ENCODE data around the gene VWA8.
"Not testable (repeated sequence)": the region's sequence is repeated elsewhere in the genome, so short reads cannot be mapped to it uniquely, and the experiment has no call there.

Gene VWA8

DNA sequence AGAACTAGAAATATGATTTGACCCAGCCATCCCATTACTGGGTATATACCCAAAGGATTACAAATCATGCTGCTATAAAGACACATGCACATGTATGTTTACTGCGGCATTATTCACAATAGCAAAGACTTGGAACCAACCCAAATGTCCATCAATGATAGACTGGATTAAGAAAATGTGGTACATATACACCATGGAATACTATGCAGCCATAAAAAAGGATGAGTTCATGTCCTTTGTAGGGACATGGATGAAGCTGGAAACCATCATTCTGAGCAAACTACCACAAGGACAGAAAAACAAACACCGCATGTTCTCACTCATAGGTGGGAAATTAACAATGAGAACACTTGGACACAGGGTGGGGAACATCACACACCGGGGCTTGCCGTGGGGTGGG, 38.0 kb downstream of the VWA8 start:
- DNase-seq (ENCODE audit: low read depth) = not testable (repeated sequence)

DNA sequence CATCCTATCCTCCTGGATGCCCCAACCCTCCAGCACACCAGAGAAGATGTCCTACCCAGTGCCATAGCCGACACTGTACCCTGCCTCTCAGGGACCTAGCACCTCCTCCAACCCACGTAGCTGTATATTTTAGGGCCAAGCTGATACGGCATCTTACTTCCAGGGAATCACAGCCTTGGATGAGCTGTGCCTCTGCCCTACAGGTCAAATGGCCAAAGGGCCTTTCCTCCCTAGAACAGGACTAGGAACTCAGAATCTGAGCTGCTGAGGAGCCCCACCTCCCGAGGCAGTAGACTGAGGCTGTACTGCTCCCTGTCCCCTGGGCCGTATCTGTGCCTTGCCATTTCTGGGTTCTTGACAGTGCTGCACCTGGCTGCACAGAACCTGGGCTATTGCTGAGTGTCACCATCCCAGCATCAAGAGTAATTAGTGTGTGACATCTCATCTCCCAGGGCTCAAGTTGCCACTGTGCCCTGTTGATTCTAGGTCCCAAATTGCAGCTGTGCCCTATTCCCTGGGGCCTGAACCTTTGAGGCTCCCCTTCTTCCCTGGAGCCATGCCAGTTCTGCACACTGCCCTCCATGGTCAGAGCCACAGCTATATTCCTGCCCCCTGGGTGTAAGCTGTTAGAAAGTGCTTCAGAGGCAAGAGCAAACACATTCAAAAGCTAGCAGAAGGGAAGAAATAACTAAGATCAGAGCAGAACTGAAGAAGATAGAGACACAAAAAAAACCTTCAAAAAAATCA, 41.0 kb downstream of the VWA8 start:
- DNase-seq (ENCODE audit: low read depth) = no peak

DNA sequence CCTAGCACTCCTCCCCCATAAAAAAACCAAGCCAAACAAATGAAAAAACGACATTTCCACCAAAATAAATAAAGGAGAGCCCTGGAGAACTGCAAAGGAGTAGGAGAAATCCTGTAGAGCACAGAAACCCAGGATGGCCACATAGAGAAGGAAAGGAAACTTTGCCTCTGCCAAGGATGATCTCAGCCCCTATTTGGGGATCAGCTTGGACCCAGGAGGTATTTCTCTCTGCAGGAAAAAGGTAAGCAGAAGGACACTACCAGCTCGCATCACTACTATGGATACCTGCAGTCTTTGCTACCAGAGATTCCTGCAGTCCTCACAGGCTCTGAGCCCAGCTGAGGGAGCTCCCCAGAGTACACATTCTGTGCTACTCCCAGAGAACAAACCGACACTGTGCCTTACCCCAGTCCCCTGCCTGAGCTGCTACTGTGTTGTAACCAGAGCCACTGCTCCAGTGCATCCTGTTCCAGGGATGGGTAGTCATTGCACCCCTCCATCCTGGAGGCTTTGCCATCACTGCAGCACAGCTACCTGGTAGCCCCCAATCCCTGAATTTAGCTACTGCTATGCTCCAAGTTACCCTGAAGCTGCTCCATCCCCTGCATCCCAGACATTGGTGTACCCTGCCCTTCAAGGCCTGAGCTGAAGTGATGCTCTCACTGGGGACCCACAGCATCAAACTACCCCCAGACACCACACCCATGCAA, 41.7 kb downstream of the VWA8 start:
- no peak for DNase-seq (ENCODE audit: low read depth)

DNA sequence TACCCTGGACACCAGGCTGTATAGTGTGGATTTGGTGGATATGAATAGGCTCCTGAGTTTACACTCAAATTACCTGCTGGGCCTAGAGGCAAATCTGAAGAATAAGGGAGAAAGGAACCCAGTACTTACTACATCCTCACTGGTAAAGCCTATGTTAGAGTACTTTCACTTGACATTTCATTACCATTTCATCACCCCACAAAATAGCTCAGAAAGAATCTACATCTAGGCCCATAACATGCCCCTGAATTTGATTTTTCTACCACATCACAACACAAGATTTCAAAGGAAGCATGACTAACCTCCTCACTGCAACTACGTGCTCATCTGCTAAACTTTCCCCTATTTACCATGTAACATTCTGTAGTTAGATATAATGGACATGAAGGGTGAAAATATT, 43.3 kb downstream of the VWA8 start:
- no peak for DNase-seq (ENCODE audit: low read depth)

DNA sequence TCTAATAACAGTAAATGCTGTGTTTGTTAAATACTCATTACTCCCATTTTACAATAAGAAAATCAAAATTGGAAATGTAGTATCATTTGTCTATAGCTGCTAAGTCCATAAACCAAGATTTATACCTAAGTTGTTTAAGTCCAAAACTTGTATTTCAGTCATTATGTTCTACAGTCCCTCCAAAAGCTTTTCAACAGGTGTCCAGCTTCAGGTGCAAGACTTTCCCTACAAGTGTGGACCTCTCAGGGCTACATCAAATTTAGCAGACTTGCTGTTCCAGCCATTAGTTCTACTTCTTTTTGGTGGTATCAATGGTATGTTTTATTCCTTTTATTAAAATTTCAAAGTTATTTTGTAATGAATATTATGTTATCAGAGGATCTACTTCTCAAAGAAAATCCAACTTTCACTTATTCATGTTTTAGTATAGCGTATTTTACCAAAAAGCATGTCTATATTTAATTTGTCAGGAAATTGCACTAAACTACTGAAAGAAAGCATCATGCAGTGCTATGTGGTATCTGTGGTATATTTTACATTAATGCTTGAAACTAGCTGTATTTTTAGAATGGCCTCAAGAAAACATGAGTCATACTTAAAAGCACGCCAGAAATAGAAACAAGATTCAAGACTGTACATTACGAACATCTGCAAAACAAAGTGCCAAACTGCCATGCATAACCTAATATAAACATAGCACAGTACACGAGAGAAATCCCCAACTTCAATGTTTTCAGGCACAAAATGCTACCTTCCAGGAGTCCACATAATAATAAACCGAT, 44.5 kb downstream of the VWA8 start:
- DNase-seq (ENCODE audit: low read depth) = no peak

DNA sequence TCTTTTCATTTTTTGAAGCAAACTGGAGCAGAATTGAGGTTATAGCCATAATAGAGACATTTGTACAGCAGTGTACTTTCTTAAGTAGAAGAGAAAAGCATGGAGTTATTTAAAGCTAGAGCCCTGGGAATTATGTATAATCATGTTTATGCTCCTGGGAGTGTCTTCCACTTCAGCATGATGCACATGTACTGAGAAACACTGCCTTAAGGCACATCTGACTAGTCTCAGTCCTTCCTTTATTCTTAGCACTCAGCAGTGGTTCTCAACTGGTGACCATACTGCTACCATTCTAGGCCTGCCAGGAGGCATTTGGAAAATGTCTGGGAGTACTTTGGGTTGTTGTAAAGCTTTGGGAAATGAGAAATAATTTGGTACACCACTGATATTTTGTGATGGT, 45.8 kb downstream of the VWA8 start:
- no peak for DNase-seq (ENCODE audit: low read depth)

DNA sequence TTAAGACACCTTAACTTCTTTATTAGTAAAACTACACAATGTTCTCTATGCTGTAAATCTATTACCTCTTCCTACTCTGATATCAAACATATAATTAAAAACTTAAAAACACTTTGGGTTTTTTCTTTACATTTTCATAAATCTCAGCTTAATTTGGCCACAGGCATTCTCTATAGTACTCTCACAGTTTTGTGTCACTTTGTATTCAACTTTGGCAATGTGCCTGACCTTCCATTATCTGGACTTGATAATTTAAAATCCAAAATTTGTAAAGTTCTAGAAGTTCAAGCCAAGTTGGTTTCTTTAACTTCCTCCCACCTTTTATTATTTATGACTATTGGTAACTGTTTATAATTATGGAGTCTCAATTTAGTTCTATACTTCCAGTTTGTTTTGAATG, 46.4 kb downstream of the VWA8 start:
- no peak for DNase-seq (ENCODE audit: low read depth)

DNA sequence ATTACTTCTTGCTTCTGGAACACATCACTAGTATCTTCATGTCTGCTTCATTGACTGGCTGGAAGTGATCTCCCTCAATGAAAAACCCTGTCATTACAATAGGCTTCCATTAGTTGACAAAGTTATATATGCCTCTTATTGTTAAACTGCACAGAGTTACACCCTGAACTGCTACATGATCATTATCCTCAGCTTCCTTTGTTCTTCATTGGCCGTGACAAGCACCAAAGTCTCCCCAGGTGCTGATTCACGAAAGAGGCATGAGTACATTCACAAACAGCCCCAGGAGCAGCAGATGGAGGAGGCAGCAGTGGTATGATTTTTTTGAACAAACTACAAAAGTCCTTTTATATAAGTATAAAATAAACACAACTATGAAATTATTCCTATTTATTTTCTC, 51.4 kb downstream of the VWA8 start:
- DNase-seq (ENCODE audit: low read depth) = no peak

DNA sequence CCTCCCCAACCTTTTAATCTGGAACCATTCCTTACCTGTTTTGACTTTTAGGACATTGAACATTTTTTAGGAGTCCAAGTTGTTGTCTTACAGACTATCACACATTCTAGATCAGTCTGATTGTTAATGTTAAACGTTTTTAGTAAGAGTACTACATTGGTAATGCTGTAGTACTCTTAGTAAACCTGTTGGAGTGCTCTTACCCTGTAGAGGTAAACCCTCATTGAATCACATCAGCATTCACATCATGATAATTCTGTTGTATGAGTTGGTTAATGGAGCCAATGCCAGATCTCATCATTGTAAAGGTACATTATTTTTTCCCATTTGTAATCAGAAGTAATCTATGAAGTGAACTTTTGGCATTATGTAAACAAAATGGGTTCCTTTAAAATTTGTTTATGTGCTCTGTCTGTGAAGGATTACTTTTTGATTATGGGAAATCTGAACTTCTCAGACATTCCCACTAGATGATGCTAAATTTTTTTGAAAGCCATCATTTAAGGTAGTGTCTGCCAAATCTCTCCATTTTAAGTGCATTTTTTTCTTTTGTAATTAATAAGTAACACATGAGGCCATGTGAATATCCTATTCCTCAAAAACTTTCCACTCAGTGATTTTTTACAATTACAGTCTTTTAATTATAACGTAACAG, 55.2 kb downstream of the VWA8 start:
- no peak for DNase-seq (ENCODE audit: low read depth)

DNA sequence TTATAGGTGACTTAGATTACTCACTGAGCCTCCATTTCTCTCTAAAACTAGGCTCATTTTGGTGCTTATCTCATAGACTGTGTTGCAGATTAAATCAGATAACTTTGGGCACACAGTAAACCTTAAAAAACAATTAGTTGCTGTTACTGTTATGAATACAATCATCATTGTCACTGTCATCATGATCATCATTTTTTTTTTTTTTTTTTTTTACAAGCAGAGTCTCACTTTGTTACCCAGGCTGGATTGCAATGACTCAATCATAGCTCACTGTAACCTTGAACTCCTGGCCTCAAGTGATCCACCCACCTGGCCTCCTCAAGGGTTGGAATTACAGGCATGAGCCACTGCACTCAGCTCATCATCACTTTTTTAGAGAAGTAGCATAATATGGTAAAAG, 60.0 kb downstream of the VWA8 start:
- DNase-seq (ENCODE audit: low read depth) = no peak

DNA sequence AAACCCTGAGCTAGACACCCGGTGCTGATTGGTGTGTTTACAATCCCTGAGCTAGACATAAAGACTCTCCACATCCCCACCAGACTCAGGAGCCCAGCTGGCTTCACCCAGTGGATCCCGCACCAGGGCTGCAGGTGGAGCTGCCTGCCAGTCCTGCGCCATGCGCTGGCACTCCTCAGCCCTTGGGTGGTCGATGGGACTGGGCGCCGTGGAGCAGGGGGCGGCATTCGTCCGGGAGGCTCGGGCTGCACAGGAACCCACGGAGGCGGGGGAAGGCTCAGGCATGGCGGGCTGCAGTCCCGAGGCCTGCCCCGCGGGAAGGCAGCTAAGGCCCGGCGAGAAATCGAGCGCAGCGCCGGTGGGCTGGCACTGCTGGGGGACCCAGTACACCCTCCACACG, 62.5 kb downstream of the VWA8 start:
- DNase-seq (ENCODE audit: low read depth) = not testable (repeated sequence)

DNA sequence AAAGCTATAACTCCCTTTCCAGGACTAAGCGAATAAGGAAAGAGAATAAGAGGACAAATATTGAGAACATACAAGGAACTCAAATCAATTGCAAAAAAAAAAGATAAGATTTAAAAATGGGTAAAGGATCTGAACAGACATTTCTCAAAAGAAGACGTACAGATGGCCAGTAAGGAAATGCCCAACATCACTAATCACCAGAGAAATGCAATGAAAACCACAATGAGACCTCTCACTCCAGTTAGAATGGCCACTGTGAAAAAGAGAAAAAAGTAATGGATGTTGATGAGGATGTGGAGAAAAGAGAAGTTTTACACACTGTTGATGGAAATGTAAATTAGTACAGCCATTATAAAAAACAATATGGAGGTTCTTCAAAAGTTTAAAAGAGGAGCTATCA, 63.8 kb downstream of the VWA8 start:
- DNase-seq (ENCODE audit: low read depth) = no peak

DNA sequence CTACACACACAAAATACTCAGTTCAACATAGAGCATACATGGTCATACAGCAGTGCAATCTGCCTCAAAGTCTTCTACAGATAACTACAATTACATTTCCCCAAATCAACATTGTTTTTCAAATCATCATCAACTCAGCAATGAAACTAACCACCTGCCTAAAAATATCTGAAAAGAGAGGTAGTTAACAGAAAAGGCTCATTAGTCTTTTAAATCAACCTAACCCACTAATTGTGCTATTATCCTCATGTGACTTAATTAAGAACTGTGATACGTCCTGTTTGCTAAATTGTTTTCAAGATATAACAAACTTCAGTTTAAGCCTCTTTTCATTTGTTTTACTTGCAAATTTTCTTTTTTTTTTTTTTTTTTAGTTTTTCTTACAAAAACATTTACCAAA, 65.4 kb downstream of the VWA8 start:
- DNase-seq (ENCODE audit: low read depth) = no peak

DNA sequence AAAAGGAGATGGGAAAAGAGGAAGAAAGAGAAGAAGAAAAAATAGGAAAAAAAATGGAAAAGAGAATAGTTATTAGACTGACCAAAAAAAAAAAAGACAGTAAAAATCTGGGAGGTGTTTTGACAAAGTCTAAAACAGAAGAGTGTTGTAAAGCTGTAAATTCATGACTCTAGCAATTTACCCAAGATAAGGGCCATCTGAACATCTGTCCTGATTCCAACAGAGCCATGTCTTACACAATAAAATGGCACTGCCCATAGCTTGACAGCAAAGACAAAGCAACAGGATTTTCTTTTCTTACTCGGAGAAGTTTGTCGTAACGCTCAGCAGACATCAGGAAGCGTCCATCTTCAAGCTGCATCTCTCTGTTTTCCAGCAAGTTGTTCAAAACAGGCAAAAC, 69.8 kb downstream of the VWA8 start:
- DNase-seq (ENCODE audit: low read depth) = no peak

DNA sequence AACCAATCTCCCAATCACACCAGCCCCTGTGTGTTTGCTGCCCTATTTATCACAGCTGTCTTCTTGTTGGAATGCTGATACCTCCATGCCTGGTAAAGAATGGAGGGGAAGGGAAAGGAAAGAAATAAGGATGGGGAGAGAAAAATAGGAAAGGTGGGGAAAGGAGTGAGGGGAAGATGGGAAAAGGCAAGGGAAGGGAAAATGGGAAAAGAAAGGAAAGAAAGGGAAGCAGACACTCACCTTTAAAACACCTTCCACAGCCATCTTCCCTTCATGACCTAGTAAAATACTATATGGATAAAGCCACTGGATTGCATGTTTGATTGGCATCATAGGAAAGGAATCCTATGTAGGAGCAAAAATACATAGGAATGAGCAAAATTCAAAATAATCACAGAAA, 77.8 kb downstream of the VWA8 start:
- DNase-seq (ENCODE audit: low read depth) = no peak

DNA sequence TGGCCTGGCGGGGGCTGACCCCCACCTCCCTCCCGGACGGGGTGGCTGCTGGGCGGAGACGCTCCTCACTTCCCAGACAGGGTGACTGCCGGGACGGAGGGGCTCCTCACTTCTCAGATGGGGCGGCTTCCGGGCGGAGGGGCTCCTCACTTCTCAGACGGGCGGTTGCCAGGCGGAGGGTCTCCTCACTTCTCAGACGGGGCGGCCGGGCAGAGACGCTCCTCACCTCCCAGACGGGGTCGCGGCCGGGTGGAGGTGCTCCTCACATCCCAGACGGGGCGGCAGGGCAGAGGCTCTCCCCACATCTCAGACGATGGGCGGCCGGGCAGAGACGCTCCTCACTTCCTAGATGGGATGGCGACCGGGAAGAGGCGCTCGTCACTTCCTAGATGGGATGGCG, 79.0 kb downstream of the VWA8 start:
- not testable (repeated sequence) for DNase-seq (ENCODE audit: low read depth)

DNA sequence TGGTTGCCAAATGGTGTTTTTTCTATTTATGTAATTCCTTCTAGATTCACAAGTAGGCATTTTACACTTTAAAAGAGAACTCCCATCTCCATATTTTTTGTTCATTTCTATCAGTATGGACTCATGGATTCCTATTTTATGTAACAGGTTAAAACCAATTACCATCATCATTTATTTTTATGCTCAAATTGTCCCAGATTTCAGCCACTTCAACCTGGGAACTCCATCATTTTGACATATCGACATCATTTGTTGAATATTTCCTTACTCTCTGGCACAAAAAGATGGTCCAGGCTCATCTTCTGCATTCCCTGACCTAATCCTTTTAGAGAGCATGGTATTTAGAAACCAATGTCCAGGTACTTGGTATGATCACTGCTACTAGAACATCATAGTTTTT, 79.9 kb downstream of the VWA8 start:
- DNase-seq (ENCODE audit: low read depth) = no peak

DNA sequence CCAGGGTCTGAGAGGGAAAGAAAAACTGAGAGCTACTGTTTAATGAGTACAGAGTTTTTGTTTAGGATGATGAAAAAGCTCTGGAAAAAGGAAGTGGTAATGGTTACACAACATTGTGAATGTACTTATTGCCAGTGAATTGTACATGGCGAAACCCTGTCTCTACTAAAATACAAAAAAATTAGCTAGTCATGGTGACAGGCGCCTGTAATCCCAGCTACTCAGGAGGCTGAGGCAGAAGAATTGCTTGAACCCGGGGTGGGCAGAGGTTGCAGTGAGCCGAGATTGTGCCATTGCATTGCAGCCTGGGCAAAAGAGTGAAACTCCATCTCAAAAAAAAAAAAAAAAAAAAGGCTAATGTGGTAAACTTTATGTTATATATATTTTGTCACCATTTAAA, 96.3 kb downstream of the VWA8 start:
- no peak for DNase-seq (ENCODE audit: low read depth)

DNA sequence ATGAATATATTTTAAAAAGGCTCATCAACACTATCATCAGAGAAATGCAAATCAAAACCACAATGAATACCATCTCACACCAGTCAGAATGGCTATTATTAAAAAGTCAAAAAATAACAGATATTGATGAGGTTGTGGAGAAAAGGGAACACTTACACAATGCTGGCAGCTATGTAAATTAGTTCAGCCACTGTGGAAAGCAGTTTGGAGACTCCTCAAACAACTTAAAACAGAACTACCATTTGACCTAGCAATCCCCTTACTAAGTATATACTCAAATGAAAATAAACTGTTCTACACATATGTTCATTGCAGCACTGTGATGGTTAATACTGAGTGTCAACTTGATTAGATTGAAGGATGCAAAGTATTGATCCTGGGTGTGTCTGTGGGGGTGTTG, 98.2 kb downstream of the VWA8 start:
- DNase-seq (ENCODE audit: low read depth) = not testable (repeated sequence)

DNA sequence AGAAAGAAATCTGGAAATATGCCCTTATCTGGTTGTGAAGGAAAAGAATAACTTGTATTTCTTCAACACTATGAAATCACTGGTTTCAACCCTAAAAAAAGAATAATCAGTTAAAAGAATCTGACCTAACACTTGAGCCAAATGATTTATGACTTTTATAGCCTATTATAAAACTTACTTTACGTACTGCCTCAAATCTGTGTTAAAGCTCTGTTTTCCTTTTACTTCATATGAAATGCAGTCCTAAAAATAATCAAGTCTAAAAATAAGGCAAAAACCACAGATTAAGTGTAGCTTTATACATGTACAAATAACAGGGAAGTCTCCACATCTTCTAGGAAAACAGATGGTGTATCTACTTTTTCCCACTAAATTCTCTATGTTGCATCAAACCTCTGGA, 101.3 kb downstream of the VWA8 start:
- no peak for DNase-seq (ENCODE audit: low read depth)

DNA sequence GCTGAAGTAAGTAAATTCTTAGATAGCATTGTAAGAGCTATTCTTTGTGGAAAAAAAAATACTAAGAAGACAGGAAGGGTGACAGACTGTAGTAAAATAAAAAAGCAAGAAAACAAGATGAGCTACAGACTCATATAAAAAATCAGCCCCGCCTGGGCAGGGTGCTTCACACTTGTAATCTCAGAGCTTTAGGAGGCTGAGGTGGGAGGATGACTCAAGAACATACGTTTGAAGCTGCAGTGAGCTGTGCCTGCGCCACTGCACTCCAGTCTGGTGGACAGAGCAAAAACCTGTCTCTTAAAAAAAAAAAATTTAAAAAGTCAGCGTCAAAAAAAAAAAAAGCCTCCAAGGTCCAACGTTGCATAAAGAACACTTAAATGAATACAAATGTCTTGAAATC, 102.1 kb downstream of the VWA8 start:
- DNase-seq (ENCODE audit: low read depth) = no peak

DNA sequence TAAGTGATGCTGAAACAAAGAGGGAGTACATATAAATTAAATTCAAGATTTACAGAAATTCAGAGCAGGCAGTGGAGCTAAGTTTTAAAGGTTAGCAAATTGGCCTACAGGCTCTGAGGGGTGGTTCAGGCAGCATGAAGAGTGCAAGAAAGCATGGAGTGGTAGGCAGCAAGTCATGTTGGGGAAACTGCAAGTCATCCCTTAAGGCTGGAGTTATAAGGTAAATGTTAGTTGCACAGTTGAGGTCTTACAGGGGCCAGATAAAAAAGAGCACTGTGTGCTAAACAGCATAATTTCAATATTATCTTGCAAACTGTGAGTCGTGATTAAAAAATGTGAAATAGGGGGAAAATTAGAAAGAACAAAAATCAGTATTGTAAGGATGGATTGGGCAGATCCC, 106.2 kb downstream of the VWA8 start:
- DNase-seq (ENCODE audit: low read depth) = no peak

DNA sequence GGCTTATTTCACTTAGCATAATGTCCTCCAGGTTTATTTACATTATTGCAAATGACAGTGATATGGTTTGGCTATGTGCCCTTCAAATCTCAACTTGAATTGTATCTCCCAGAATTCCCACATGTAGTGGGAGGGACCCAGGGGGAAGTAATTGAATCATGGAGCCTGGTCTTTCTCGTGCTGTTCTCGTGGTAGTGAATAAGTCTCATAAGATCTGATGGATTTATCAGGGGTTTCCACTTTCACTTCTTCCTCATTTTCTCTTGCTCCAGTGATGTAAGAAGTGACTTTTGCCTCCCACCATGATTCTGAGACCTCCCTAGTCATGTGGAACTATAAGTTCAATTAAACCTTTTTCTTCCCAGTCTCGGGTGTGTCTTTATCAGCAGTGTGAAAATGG, 109.6 kb downstream of the VWA8 start:
- DNase-seq (ENCODE audit: low read depth) = no peak

Measured in T-helper 22 cell (primary cell).